Brain microvascular endothelial cell (primary cell): ENCODE measurements around the gene PLAC1.

Experiments
- DNase-seq: peaks from one replicate; pipeline ENCODE4 v3.0.0-alpha.2; 2020
- H3K27ac ChIP-seq: fragments of 250-450 bp; sonication (Bioruptor Pico); 2 replicates; pipeline ENCODE4 v1.5.1; 2020; ENCODE audit warnings: mild to moderate bottlenecking, moderate library complexity
- H3K27me3 ChIP-seq: fragments of 250-450 bp; sonication (Bioruptor Pico); replicated peaks from 2 replicates; pipeline ENCODE4 v1.5.1; 2020; ENCODE audit warnings: mild to moderate bottlenecking
- H3K36me3 ChIP-seq: fragments of 250-450 bp; sonication (Bioruptor Pico); replicated peaks from 2 replicates; pipeline ENCODE4 v1.5.1; 2020; ENCODE audit warnings: mild to moderate bottlenecking
- H3K4me3 ChIP-seq: 2 replicates; pipeline ENCODE4 v1.5.1; 2011; ENCODE audit warnings: low read depth, mild to moderate bottlenecking, control low read depth, low read length, moderate library complexity
- in situ Hi-C: cut with HindIII; loops from 2 replicates; pipeline ENCODE4 v1.10.0; 2017; ENCODE audit warnings: low sequenced_read_pairs, low pct_ligation_motif_present
- TF ChIP-seq, protein P1 (sequence below): IDR thresholded peaks from 2 replicates; pipeline ENCODE4 v1.5.1; 2011; ENCODE audit warnings: low read depth, mild to moderate bottlenecking, moderate library complexity, low read length, control low read depth, inconsistent platforms; ENCODE audit errors: missing control alignments

Gene PLAC1

DNA sequence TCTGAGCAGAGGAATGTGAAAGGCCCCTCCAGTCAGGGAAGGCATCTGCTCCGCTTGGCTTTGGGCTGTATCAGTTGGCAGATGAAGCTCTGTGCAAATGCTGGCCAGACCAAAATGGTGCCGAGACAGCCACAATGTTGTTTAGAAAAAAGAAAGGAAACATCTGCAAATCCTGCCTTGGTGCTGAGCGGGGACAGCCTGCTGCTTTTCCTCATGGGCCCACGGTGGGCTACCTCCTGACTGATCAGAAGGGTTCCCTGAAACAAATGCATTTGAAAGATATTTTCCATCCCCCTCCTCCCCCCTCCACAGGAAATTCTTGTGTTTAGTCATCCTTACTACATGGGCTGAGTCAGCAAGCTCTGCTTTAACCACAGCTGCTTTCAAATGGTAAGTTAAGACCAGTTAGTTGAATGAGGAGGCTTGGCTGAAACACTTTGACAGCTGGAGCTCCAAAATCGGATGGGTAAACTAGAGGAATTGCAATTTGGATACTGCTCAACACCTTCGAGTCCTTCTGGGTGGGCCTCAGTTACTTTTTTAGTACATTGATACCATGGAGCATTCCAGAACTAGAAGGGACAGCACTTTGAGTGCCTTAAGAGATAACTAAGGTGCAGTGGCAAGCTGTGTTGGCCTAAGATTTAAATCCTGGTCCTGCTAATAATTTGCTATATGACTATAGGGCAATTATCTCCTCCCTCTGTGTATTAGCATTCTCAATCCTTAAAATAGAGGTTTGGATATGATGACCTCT is 36.0 kb downstream of the PLAC1 start:
- DNase-seq: peak; percentile 76
- Histone ChIP-seq H3K36me3 (no peaks in the 10 kb centered on the region), H3K27me3 (no peaks in the 10 kb centered on the region), H3K4me3 (no peak overlapping the region), H3K27ac (peak overlapping the region; percentile 56)
- TF ChIP-seq, protein P1, sequence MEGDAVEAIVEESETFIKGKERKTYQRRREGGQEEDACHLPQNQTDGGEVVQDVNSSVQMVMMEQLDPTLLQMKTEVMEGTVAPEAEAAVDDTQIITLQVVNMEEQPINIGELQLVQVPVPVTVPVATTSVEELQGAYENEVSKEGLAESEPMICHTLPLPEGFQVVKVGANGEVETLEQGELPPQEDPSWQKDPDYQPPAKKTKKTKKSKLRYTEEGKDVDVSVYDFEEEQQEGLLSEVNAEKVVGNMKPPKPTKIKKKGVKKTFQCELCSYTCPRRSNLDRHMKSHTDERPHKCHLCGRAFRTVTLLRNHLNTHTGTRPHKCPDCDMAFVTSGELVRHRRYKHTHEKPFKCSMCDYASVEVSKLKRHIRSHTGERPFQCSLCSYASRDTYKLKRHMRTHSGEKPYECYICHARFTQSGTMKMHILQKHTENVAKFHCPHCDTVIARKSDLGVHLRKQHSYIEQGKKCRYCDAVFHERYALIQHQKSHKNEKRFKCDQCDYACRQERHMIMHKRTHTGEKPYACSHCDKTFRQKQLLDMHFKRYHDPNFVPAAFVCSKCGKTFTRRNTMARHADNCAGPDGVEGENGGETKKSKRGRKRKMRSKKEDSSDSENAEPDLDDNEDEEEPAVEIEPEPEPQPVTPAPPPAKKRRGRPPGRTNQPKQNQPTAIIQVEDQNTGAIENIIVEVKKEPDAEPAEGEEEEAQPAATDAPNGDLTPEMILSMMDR: no peak
- in situ Hi-C loops: no loop called here

DNA sequence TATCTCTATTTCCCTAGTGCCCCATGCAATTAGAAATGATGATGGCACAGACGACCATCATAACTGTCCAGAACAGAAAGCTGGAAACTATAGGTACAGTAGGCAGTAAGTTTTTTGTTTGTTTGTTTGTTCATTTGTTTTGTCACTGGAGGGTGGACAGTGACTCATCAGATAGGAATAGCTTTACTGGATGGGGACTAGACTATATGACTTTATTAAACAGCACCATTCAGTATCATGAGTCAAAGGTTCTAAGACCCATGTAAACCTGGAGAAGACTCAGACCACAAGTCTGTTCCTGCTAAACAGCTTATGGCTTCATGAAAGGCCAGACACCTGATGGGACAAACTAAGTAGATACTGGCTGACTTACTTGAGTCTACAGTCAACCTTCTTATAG is 38.4 kb downstream of the PLAC1 start:
- in situ Hi-C loops: no loop called here
- H3K27me3 ChIP-seq: no peaks in the 10 kb centered on the region
- no peaks in the 10 kb centered on the region for H3K36me3 ChIP-seq
- TF ChIP-seq, protein P1: no peak
- no peak for DNase-seq
- no peak overlapping the region for H3K4me3 ChIP-seq
- H3K27ac ChIP-seq: no peak overlapping the region

GRCh38 chrX:134613396-134613795 is 44.9 kb downstream of the PLAC1 start:
- H3K36me3 ChIP-seq: no peaks in the 10 kb centered on the region
- no peaks in the 10 kb centered on the region for H3K27me3 ChIP-seq
- no peak for DNase-seq
- in situ Hi-C loops: no loop called here
- H3K27ac ChIP-seq: no peak overlapping the region
- H3K4me3 ChIP-seq: no peak overlapping the region
- TF ChIP-seq, protein P1: no peak

DNA sequence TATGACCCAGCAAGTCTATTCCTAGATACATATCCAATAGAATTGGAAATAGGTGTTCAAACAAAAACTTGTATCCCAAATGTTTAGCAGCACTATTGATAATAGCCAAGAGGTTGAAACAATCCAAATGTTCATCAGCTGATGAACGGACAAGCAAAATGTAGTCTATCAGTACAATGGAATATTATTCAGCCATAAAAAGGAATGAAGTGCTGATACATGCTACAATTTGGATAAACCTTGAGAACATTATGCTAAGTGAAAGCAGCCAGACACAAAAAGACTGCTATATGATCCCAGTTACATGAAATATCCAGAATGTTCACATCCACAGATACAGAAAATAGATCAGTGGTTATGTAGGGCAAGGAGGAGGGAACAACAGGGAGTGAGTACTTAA is 50.1 kb downstream of the PLAC1 start:
- Histone ChIP-seq H3K27ac (no peak overlapping the region), H3K36me3 (no peaks in the 10 kb centered on the region), H3K27me3 (no peaks in the 10 kb centered on the region), H3K4me3 (no peak overlapping the region)
- DNase-seq: no peak
- in situ Hi-C loops: no loop called here
- TF ChIP-seq, protein P1: no peak

DNA sequence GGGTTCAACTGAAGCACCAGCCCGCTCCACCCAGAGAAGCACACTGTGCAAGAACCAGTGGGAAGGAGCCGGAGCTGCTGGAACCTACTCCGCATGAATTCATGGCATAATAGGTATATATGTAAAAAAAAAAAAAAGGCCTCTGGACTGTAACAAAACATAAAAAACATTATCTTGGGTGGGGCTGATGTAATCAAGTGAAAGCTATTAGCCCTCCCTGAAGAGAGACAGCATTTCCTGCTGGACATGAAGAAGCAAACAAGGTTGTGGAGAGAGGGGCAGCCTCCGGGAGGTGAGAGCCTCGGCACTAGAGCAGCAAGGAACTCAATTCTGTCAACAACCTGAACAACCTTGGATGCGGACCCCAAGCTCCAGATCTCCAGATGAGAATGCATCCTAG is 50.7 kb downstream of the PLAC1 start:
- TF ChIP-seq, protein P1: no peak

More for the DNA sequence above, 50.7 kb downstream of the PLAC1 start:
- in situ Hi-C loops: no loop called here
- Histone ChIP-seq H3K27me3 (no peaks in the 10 kb centered on the region), H3K36me3 (no peaks in the 10 kb centered on the region), H3K4me3 (no peak overlapping the region), H3K27ac (no peak overlapping the region)
- DNase-seq: no peak
